ENCODE measurements around the gene C1QTNF4. TPM values are rescaled to one million over a fixed set of nuclear protein-coding genes. Genes with fewer than 3 reads are reported as not detected.
A peak's percentile ranks its signal among the peaks of the same experiment; 100 is the strongest.

C1QTNF4 gene
- total and polyA plus RNA-seq, 2 donors (not counting 1 experiment from before 2014, with no cell fraction given), result 1.6 TPM; not detected in 1

DNA sequence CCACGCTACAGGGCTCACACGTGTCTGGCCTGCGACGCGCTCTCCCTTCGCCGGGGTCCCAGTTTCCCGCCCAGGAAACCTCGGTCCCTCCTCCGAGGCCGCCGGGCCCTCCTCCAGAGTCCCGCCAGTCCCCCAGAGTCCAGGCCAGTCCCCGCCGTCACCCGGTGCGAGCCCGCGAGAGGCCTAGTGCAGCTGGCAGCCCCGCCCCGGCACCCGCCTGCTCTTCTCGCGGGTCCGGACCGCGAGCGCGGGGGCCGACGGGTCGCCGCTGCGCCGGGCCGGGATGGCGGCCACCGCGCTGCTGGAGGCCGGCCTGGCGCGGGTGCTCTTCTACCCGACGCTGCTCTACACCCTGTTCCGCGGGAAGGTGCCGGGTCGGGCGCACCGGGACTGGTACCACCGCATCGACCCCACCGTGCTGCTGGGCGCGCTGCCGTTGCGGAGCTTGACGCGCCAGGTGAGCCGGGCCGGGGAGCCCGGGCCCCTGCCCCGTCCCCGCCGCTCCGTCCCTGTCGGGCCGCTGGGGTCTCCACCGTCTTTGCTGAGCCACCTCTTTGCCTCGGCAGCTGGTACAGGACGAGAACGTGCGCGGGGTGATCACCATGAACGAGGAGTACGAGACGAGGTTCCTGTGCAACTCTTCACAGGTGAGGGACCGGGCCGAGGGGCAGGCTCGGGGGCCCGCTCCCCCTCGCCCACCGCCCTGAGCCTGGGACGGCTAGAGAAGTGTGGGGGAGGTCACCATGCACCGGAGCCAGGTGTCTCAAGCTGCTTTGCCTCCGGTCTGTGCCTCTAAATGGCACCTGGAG, 28.7 kb downstream of the C1QTNF4 start, which contains the start of gene PTPMT1:
Gene PTPMT1 (plus strand): TSS at position 260 of the 809 bp plus-strand sequence. CDS start 24 bp downstream, at position 284.
- no peak for TF ChIP-seq EZH2 (IDR thresholded peaks at IDR 0.05; ENCODE audit: borderline replicate concordance, insufficient read depth, low read depth, low read length, poor library complexity, severe bottlenecking)
- TF ChIP-seq, protein P1, sequence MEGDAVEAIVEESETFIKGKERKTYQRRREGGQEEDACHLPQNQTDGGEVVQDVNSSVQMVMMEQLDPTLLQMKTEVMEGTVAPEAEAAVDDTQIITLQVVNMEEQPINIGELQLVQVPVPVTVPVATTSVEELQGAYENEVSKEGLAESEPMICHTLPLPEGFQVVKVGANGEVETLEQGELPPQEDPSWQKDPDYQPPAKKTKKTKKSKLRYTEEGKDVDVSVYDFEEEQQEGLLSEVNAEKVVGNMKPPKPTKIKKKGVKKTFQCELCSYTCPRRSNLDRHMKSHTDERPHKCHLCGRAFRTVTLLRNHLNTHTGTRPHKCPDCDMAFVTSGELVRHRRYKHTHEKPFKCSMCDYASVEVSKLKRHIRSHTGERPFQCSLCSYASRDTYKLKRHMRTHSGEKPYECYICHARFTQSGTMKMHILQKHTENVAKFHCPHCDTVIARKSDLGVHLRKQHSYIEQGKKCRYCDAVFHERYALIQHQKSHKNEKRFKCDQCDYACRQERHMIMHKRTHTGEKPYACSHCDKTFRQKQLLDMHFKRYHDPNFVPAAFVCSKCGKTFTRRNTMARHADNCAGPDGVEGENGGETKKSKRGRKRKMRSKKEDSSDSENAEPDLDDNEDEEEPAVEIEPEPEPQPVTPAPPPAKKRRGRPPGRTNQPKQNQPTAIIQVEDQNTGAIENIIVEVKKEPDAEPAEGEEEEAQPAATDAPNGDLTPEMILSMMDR (IDR thresholded peaks at IDR 0.05), result no peak
- peak; percentile 94 for ATAC-seq (ENCODE audit: low read depth)
- Mint-ChIP-seq H3K27me3 (no peaks in the 10 kb centered on the region), H3K4me3 (peak within 1 kb of the TSS; percentile 85), H3K9me3 (ENCODE audit: insufficient read depth) (no peaks in the 10 kb centered on the region), H3K27ac (peak within 1 kb of the TSS; percentile 87), H3K4me1 (peaks cover 20% of the 10 kb centered on the region)
- H3K9me3 ChIP-seq (ENCODE audit: control extremely low read depth in 1 of 3, control insufficient read depth in 2 of 3, insufficient read depth in 1 of 3, low read length in 2 of 3), result no peaks in the 10 kb centered on the region
- peak within 1 kb of the TSS; percentile 99 for H2AFZ ChIP-seq (ENCODE audit: insufficient read depth, low read depth, low read length, poor library complexity, severe bottlenecking)
- peak within 1 kb of the TSS; percentile 99 for H3K4me2 ChIP-seq (replicated peaks; ENCODE audit: low read depth, low read length, poor library complexity, severe bottlenecking)
- ChIA-PET POLR2A (interaction anchor here (0.5 to 1.9 kb wide), 6 partner anchors 12 to 137 kb away, joined by 3 to 18 read pairs (median 6); partner anchors contain the start of genes CELF1, KBTBD4 and NDUFS3), CTCF (interaction anchor here (0.7 to 2.5 kb wide), 3 partner anchors 12 to 987 kb away, joined by 3 to 19 read pairs (median 7); partner anchors contain the start of genes CELF1 and KBTBD4)
- intact Hi-C loops (cut with micrococcal nuclease), result loop anchor here (1.0 to 2.0 kb wide), 2 partner anchors 12 to 13 kb away; partner anchors contain the start of genes CELF1, KBTBD4 and NDUFS3
- peak within 1 kb of the TSS; percentile 81 to 89 for H3K27ac ChIP-seq (ENCODE audit: low read length in 2 of 2)
- H3K79me2 ChIP-seq (ENCODE audit: control insufficient read depth, insufficient read depth, low read length), result peaks cover 66% of the 10 kb centered on the region
- H3K27me3 ChIP-seq (replicated peaks in 1 of 4; ENCODE audit: control extremely low read depth in 1 of 4, control insufficient read depth in 3 of 4, insufficient read depth in 4 of 4, low read length in 3 of 4), result no peaks in the 10 kb centered on the region
- peak within 1 kb of the TSS; percentile 97 for H3K9ac ChIP-seq (ENCODE audit: low read length)
- DNase-seq, result peak; percentile 77
- H3K4me3 ChIP-seq (ENCODE audit: control extremely low read depth in 1 of 5, extremely low read depth in 1 of 5, insufficient read depth in 1 of 5, low read depth in 2 of 5, low read length in 4 of 5), result peak within 1 kb of the TSS; percentile 59 to 90 (median 83)
- H4K20me1 ChIP-seq (ENCODE audit: control insufficient read depth, insufficient read depth, low read length, poor library complexity, severe bottlenecking), result no peaks in the 10 kb centered on the region
- under 1% methylated on average over 86 of the region's 86 CpGs for WGBS (ENCODE audit: insufficient coverage)
- peaks cover 0 to 9% of the 10 kb centered on the region in 2 experiments for H3K36me3 ChIP-seq (replicated peaks in 1 of 2; ENCODE audit: control extremely low read depth in 1 of 2, control insufficient read depth in 1 of 2, extremely low read depth in 1 of 2, insufficient read depth in 2 of 2, low read length in 1 of 2)
- peaks cover 8 to 17% of the 10 kb centered on the region in 2 donors for H3K4me1 ChIP-seq (ENCODE audit: control insufficient read depth in 2 of 2, insufficient read depth in 2 of 2, low read length in 2 of 2)

Measured in B cell (primary cell).